ENCODE results near the gene TSSC4.

Gene TSSC4

GRCh38 chr11:2408671-2409070 lies 8.1 kb downstream of the TSSC4 start:
- Histone ChIP-seq H3K79me2 (ENCODE audit: low read length) (no peaks in the 10 kb centered on the region), H3K9ac (ENCODE audit: low read length) (no peak overlapping the region), H3K27me3 (ENCODE audit: low read depth, low read length) (no peaks in the 10 kb centered on the region), H3K36me3 (replicated peaks; ENCODE audit: low read depth, low read length) (no peaks in the 10 kb centered on the region), H3K27ac (ENCODE audit: low read length) (no peak overlapping the region), H3K4me3 (ENCODE audit: low read length) (no peak overlapping the region), H4K20me1 (ENCODE audit: insufficient read depth, low read length) (no peaks in the 10 kb centered on the region), H2AFZ (ENCODE audit: low read depth, low read length) (no peak overlapping the region), H3K9me3 (ENCODE audit: insufficient read depth, low read length) (no peaks in the 10 kb centered on the region), H3K4me2 (ENCODE audit: low read length) (no peak overlapping the region), H3K4me1 (ENCODE audit: low read length) (no peaks in the 10 kb centered on the region)
- TF ChIP-seq CTCF (IDR thresholded peaks at IDR 0.05; ENCODE audit: low read depth, low read length): no peak
- TF ChIP-seq EZH2phosphoT487 (IDR thresholded peaks at IDR 0.05; ENCODE audit: low read depth): no peak

GRCh38 chr11:2409126-2409525 lies 8.6 kb downstream of the TSSC4 start:
- no peaks in the 10 kb centered on the region for H3K79me2 ChIP-seq (ENCODE audit: low read length)
- no peaks in the 10 kb centered on the region for H3K36me3 ChIP-seq (replicated peaks; ENCODE audit: low read depth, low read length)
- no peaks in the 10 kb centered on the region for H4K20me1 ChIP-seq (ENCODE audit: insufficient read depth, low read length)
- no peak overlapping the region for H3K4me3 ChIP-seq (ENCODE audit: low read length)
- TF ChIP-seq CTCF (IDR thresholded peaks at IDR 0.05; ENCODE audit: low read depth, low read length): no peak
- no peak for TF ChIP-seq EZH2phosphoT487 (IDR thresholded peaks at IDR 0.05; ENCODE audit: low read depth)
- H3K9me3 ChIP-seq (ENCODE audit: insufficient read depth, low read length): no peaks in the 10 kb centered on the region
- no peaks in the 10 kb centered on the region for H3K27me3 ChIP-seq (ENCODE audit: low read depth, low read length)
- H3K27ac ChIP-seq (ENCODE audit: low read length): no peak overlapping the region
- H3K9ac ChIP-seq (ENCODE audit: low read length): no peak overlapping the region
- no peak overlapping the region for H3K4me2 ChIP-seq (ENCODE audit: low read length)
- no peak overlapping the region for H2AFZ ChIP-seq (ENCODE audit: low read depth, low read length)
- H3K4me1 ChIP-seq (ENCODE audit: low read length): no peaks in the 10 kb centered on the region

GRCh38 chr11:2409611-2410468 lies 9.3 kb downstream of the TSSC4 start:
- Histone ChIP-seq H3K9me3 (ENCODE audit: insufficient read depth, low read length) (no peaks in the 10 kb centered on the region), H3K4me2 (ENCODE audit: low read length) (no peak overlapping the region), H3K9ac (ENCODE audit: low read length) (no peak overlapping the region), H3K4me1 (ENCODE audit: low read length) (no peaks in the 10 kb centered on the region), H3K27me3 (ENCODE audit: low read depth, low read length) (no peaks in the 10 kb centered on the region), H3K4me3 (ENCODE audit: low read length) (no peak overlapping the region), H2AFZ (ENCODE audit: low read depth, low read length) (no peak overlapping the region), H4K20me1 (ENCODE audit: insufficient read depth, low read length) (no peaks in the 10 kb centered on the region), H3K36me3 (replicated peaks; ENCODE audit: low read depth, low read length) (no peaks in the 10 kb centered on the region), H3K79me2 (ENCODE audit: low read length) (no peaks in the 10 kb centered on the region), H3K27ac (ENCODE audit: low read length) (no peak overlapping the region)
- no peak for TF ChIP-seq EZH2phosphoT487 (IDR thresholded peaks at IDR 0.05; ENCODE audit: low read depth)
- TF ChIP-seq CTCF (IDR thresholded peaks at IDR 0.05; ENCODE audit: low read depth, low read length): no peak

GRCh38 chr11:2410616-2411015 lies 10.1 kb downstream of the TSSC4 start:
- no peaks in the 10 kb centered on the region for H4K20me1 ChIP-seq (ENCODE audit: insufficient read depth, low read length)
- H3K27me3 ChIP-seq (ENCODE audit: low read depth, low read length): no peaks in the 10 kb centered on the region
- no peak overlapping the region for H3K9ac ChIP-seq (ENCODE audit: low read length)
- H2AFZ ChIP-seq (ENCODE audit: low read depth, low read length): no peak overlapping the region
- TF ChIP-seq EZH2phosphoT487 (IDR thresholded peaks at IDR 0.05; ENCODE audit: low read depth) (no peak), CTCF (IDR thresholded peaks at IDR 0.05; ENCODE audit: low read depth, low read length) (no peak)
- H3K4me2 ChIP-seq (ENCODE audit: low read length): no peak overlapping the region
- H3K4me3 ChIP-seq (ENCODE audit: low read length): no peak overlapping the region
- no peaks in the 10 kb centered on the region for H3K36me3 ChIP-seq (replicated peaks; ENCODE audit: low read depth, low read length)
- H3K9me3 ChIP-seq (ENCODE audit: insufficient read depth, low read length): no peaks in the 10 kb centered on the region
- H3K4me1 ChIP-seq (ENCODE audit: low read length): no peaks in the 10 kb centered on the region
- no peaks in the 10 kb centered on the region for H3K79me2 ChIP-seq (ENCODE audit: low read length)
- no peak overlapping the region for H3K27ac ChIP-seq (ENCODE audit: low read length)
